ENCODE results near the gene TCF7L2.
A peak's percentile ranks its signal among the peaks of the same experiment; 100 is the strongest.

TCF7L2 gene

GRCh38 chr10:113000442-113000841, 50.4 kb downstream of the TCF7L2 start:
- no peak for DNase-seq

- DNase-seq, result no peak
Measured at GRCh38 chr10:113000876-113001598, 51.0 kb downstream of the TCF7L2 start.

- no peak for DNase-seq
Measured at GRCh38 chr10:113001599-113002448, 51.8 kb downstream of the TCF7L2 start.

GRCh38 chr10:113002449-113002777, 52.4 kb downstream of the TCF7L2 start:
- DNase-seq, result no peak

- no peak for DNase-seq
Measured at GRCh38 chr10:113003052-113003451, 53.0 kb downstream of the TCF7L2 start.

- DNase-seq, result no peak
Measured at GRCh38 chr10:113004069-113004618, 54.1 kb downstream of the TCF7L2 start.

GRCh38 chr10:113005380-113005779, 55.3 kb downstream of the TCF7L2 start:
- no peak for DNase-seq

- no peak for DNase-seq
Measured at GRCh38 chr10:113006656-113007342, 56.8 kb downstream of the TCF7L2 start.

GRCh38 chr10:113007343-113007771, 57.3 kb downstream of the TCF7L2 start:
- DNase-seq, result no peak

GRCh38 chr10:113007821-113008220, 57.8 kb downstream of the TCF7L2 start:
- DNase-seq, result peak; percentile 36

GRCh38 chr10:113011592-113012374, 61.7 kb downstream of the TCF7L2 start:
- DNase-seq, result no peak

GRCh38 chr10:113015201-113015600, 65.2 kb downstream of the TCF7L2 start:
- DNase-seq, result no peak

GRCh38 chr10:113017376-113017775, 67.3 kb downstream of the TCF7L2 start:
- no peak for DNase-seq

GRCh38 chr10:113018034-113018433, 68.0 kb downstream of the TCF7L2 start:
- no peak for DNase-seq

- DNase-seq, result no peak
Measured at GRCh38 chr10:113019096-113019495, 69.0 kb downstream of the TCF7L2 start.

GRCh38 chr10:113019692-113020474, 69.8 kb downstream of the TCF7L2 start:
- DNase-seq, result no peak

GRCh38 chr10:113020475-113020753, 70.4 kb downstream of the TCF7L2 start:
- DNase-seq, result no peak

GRCh38 chr10:113020838-113021237, 70.8 kb downstream of the TCF7L2 start:
- no peak for DNase-seq

GRCh38 chr10:113021268-113022040, 71.4 kb downstream of the TCF7L2 start:
- DNase-seq, result no peak

GRCh38 chr10:113022265-113022664, 72.2 kb downstream of the TCF7L2 start:
- DNase-seq, result no peak

- no peak for DNase-seq
Measured at GRCh38 chr10:113023017-113023416, 73.0 kb downstream of the TCF7L2 start.
